Measurements from ENCODE around the gene C11orf16. TPM values are rescaled to one million over a fixed set of nuclear protein-coding genes. Genes with fewer than 3 reads are reported as not detected.
A peak's percentile ranks its signal among the peaks of the same experiment; 100 is the strongest.

The C11orf16 gene
- total RNA-seq, 1 donor from 2014 or later: not detected

DNA sequence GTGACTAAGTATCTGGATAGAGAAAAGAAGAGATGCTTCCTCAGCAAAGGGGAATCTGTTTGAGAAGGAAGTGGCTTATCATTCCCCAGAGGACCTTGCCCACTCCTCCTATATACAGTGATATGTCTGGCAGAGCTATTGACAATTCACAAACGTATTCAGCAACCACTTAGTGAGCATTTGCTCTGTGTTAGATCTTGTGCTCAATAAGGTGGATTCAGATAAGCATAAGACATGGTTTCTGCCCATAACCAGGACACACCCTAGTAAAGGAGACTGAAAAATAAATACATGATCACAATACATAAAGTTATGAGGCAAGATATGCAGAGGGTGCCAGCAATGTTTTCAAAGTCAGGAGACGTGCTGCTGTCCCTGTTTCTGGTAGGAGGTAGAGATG, 30.1 kb upstream of the C11orf16 start:
- Histone ChIP-seq H3K4me3 (ENCODE audit: low read length in 3 of 3) (peak overlapping the region in 2 of 3 donors; percentile 93), H3K9ac (ENCODE audit: low read depth in 1 of 3, low read length in 3 of 3) (peak overlapping the region; percentile 8 to 98 (median 96))

DNA sequence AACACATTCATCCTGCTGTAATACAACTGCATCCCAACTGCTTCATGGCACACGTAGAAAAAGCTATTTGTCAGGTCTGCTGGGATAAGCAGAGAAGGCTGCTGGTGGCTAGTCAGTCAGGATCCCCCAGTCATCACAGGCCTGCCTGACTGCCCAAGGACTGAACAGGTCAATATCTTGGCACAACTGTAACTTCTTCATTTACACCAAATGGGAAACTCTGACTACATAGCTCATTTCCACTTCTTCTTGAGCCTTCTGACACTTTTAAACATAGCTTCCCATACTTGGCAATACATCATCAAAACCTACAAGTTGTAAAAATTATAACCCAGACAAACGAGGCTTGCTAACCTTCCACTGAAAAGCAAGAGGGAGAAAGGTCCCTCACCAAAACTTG, 28.7 kb upstream of the C11orf16 start:
- H3K4me1 ChIP-seq (ENCODE audit: control insufficient read depth in 3 of 3, insufficient read depth in 3 of 3, low read length in 3 of 3): peaks cover 30 to 37% (median 33%) of the 10 kb centered on the region in 3 donors

More for the DNA sequence above, 30.1 kb upstream of the C11orf16 start:
- Histone ChIP-seq H3K4me1 (ENCODE audit: control insufficient read depth in 3 of 3, insufficient read depth in 3 of 3, low read length in 3 of 3) (peaks cover 30 to 37% (median 33%) of the 10 kb centered on the region in 3 donors), H3K9me3 (ENCODE audit: control insufficient read depth in 3 of 3, low read length in 3 of 3) (no peaks in the 10 kb centered on the region), H3K36me3 (ENCODE audit: control insufficient read depth in 3 of 3, insufficient read depth in 3 of 3, low read length in 3 of 3) (peaks cover 0 to 12% (median 6%) of the 10 kb centered on the region in 3 donors), H3K27me3 (ENCODE audit: control insufficient read depth in 3 of 3, insufficient read depth in 3 of 3, low read length in 3 of 3) (no peaks in the 10 kb centered on the region), H3K27ac (ENCODE audit: low read depth, low read length) (no peak overlapping the region)

DNA sequence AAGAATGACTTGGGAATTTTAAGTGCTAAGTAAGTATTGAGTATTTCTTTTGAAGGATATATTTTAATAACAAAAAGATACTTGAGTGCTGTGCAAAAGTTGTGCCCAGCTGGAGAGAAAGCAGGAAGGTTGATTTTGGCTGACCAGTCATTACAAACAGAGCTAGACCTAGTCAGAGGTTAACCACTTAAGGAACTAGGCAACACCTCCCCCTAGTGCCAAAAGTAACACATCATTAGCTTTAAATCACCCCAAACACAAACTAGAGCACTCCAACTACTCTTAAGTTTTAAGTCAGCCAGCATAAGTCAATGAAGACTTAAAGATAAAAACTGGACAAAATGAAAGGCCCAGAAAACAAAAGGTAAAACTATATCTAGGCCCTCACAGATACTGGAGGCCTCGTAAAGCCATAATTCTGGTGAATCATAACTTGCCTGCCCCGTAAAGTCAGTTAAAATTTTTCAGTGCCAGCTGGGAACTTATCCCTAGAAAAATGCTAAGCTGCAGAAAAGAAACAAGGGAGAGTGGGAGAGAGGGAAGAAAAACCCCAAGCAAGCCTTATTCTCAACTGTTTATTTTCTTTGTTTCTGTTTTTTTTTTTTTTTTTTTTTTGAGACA, 26.9 kb upstream of the C11orf16 start:
- no peaks in the 10 kb centered on the region for H3K27me3 ChIP-seq (ENCODE audit: control insufficient read depth in 3 of 3, insufficient read depth in 3 of 3, low read length in 3 of 3)
- peak overlapping the region; percentile 32 for H3K27ac ChIP-seq (ENCODE audit: low read depth, low read length)
- H3K9ac ChIP-seq (ENCODE audit: low read depth in 1 of 3, low read length in 3 of 3): peak overlapping the region; percentile 15 to 54 (median 26)
- peaks cover 21 to 25% (median 21%) of the 10 kb centered on the region in 3 donors for H3K4me1 ChIP-seq (ENCODE audit: control insufficient read depth in 3 of 3, insufficient read depth in 3 of 3, low read length in 3 of 3)
- H3K36me3 ChIP-seq (ENCODE audit: control insufficient read depth in 3 of 3, insufficient read depth in 3 of 3, low read length in 3 of 3): peaks cover 8 to 22% (median 10%) of the 10 kb centered on the region in 3 donors
- H3K9me3 ChIP-seq (ENCODE audit: control insufficient read depth in 3 of 3, low read length in 3 of 3): no peaks in the 10 kb centered on the region
- H3K4me3 ChIP-seq (ENCODE audit: low read length in 3 of 3): no peak overlapping the region

More for the DNA sequence above, 28.7 kb upstream of the C11orf16 start:
- Histone ChIP-seq H3K9ac (ENCODE audit: low read depth in 1 of 3, low read length in 3 of 3) (no peak overlapping the region), H3K4me3 (ENCODE audit: low read length in 3 of 3) (no peak overlapping the region), H3K9me3 (ENCODE audit: control insufficient read depth in 3 of 3, low read length in 3 of 3) (no peaks in the 10 kb centered on the region), H3K27ac (ENCODE audit: low read depth, low read length) (no peak overlapping the region), H3K27me3 (ENCODE audit: control insufficient read depth in 3 of 3, insufficient read depth in 3 of 3, low read length in 3 of 3) (no peaks in the 10 kb centered on the region), H3K36me3 (ENCODE audit: control insufficient read depth in 3 of 3, insufficient read depth in 3 of 3, low read length in 3 of 3) (peaks cover 0 to 17% (median 0%) of the 10 kb centered on the region in 3 donors)

DNA sequence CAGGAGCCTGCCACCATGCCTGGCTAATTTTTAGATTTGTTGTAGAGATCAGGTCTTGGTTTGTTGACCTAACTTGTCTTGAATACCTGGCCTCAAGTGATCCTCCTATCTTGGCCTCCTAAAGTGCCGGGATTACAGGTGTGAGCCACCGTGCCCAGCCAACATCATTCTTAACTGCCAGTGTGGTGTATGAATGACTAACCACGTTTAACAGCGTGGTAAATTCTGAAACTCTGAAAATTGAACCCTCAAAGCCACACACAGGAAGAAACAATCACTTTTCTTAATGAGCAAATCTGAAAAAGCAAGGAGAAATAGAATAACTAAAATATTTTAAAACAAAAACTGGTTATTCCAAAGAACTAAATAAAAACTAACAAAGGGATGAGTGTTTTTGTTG, 24.1 kb upstream of the C11orf16 start:
- no peak overlapping the region for H3K27ac ChIP-seq (ENCODE audit: low read depth, low read length)
- H3K4me1 ChIP-seq (ENCODE audit: control insufficient read depth in 3 of 3, insufficient read depth in 3 of 3, low read length in 3 of 3): peaks cover 6 to 9% (median 8%) of the 10 kb centered on the region in 3 donors
- H3K4me3 ChIP-seq (ENCODE audit: low read length in 3 of 3): no peak overlapping the region
- peaks cover 11 to 36% (median 29%) of the 10 kb centered on the region in 3 donors for H3K36me3 ChIP-seq (ENCODE audit: control insufficient read depth in 3 of 3, insufficient read depth in 3 of 3, low read length in 3 of 3)
- no peaks in the 10 kb centered on the region for H3K27me3 ChIP-seq (ENCODE audit: control insufficient read depth in 3 of 3, insufficient read depth in 3 of 3, low read length in 3 of 3)
- no peaks in the 10 kb centered on the region for H3K9me3 ChIP-seq (ENCODE audit: control insufficient read depth in 3 of 3, low read length in 3 of 3)
- H3K9ac ChIP-seq (ENCODE audit: low read depth in 1 of 3, low read length in 3 of 3): no peak overlapping the region

DNA sequence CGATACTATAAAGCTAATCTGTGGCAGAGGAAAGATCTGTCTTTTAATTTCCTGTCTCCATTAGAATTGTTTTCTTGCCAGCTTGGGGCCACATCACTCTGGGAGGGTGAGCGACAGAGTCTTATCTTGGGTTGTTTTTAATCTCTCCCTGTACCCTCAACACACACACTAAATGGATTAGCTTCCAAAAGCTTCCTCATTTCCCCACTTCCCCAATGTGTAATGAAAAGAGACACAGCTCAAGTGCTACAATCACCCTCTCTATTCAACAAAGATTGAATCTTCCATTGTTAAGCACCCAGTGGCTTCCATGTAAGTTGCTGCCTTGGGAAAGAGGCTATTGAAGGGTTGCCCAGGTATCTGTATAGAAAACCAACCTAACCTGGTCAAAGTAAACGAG, 16.1 kb upstream of the C11orf16 start:
- Histone ChIP-seq H3K27me3 (ENCODE audit: control insufficient read depth in 3 of 3, insufficient read depth in 3 of 3, low read length in 3 of 3) (no peaks in the 10 kb centered on the region), H3K4me3 (ENCODE audit: low read length in 3 of 3) (no peak overlapping the region), H3K27ac (ENCODE audit: low read depth, low read length) (no peak overlapping the region), H3K36me3 (ENCODE audit: control insufficient read depth in 3 of 3, insufficient read depth in 3 of 3, low read length in 3 of 3) (peaks cover 17 to 48% (median 43%) of the 10 kb centered on the region in 3 donors), H3K9me3 (ENCODE audit: control insufficient read depth in 3 of 3, low read length in 3 of 3) (no peaks in the 10 kb centered on the region), H3K4me1 (ENCODE audit: control insufficient read depth in 3 of 3, insufficient read depth in 3 of 3, low read length in 3 of 3) (no peaks in the 10 kb centered on the region), H3K9ac (ENCODE audit: low read depth in 1 of 3, low read length in 3 of 3) (no peak overlapping the region)

DNA sequence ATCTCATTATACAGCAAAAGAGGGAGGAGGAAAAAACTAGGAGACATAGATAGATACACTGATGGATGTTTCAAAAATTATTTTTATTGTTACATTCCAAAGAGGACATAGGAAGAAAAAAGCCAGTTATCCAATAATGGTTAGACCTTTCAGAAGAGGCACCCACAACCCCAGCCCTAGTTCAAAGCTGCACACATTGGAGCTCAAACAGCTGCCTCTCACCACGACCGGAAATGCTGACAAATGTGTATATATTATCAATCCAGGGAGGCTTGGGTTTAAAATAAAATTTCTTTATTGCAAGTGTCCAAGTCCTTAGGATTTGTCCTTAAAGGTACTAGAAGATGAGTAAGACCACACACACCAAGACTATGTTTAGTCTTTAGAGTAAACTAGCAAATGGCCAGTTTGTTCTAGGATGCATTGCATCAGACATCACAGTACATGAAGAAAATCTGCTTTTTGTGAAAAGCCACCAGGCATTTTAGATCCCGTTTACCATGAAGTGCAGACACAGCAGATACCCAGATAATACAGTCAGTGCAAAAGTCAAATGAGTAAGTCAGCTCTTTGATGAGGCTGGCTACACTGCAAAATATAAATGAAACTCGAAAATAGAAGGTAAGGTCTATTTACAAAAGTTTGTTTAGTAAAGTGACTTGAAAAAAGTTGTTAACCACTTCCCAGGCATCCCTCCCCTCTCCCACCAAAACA, 14.6 kb upstream of the C11orf16 start:
- Histone ChIP-seq H3K36me3 (ENCODE audit: control insufficient read depth in 3 of 3, insufficient read depth in 3 of 3, low read length in 3 of 3) (peaks cover 14 to 35% (median 30%) of the 10 kb centered on the region in 3 donors), H3K4me1 (ENCODE audit: control insufficient read depth in 3 of 3, insufficient read depth in 3 of 3, low read length in 3 of 3) (no peaks in the 10 kb centered on the region), H3K9me3 (ENCODE audit: control insufficient read depth in 3 of 3, low read length in 3 of 3) (no peaks in the 10 kb centered on the region), H3K27ac (ENCODE audit: low read depth, low read length) (no peak overlapping the region), H3K27me3 (ENCODE audit: control insufficient read depth in 3 of 3, insufficient read depth in 3 of 3, low read length in 3 of 3) (no peaks in the 10 kb centered on the region), H3K4me3 (ENCODE audit: low read length in 3 of 3) (no peak overlapping the region), H3K9ac (ENCODE audit: low read depth in 1 of 3, low read length in 3 of 3) (no peak overlapping the region)

DNA sequence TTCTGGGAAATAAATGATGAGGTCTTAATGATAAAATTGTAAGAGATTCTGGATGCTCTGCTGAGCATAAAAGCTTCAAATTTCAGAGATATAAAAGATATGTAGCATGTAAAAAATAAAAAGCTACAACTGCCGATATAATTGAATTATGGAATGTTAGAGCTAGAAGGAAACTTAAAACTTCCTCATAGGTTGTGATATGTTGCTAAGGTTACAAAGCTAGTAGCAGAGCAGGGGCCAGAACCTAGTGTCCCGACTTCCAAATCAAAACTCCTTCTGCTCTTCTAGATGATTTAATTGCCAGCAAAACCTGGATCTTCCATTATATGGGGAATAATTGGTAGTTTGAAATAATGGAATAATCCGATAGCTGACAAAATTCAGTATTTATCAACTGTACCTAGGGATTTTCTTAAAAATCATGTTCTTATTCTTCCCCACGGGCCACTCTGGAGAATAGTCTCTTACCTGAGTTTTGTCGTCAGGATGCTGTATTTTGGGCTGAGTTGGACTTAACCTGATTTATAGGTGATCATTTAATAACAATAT, 9.8 kb upstream of the C11orf16 start, which contains the start of gene ASCL3:
Gene ASCL3, minus strand, starts transcription at position 499 of the 549 bp plus-strand sequence. CDS start 4,855 bp downstream, outside the sequence.
- Histone ChIP-seq H3K36me3 (ENCODE audit: control insufficient read depth in 3 of 3, insufficient read depth in 3 of 3, low read length in 3 of 3) (peaks cover 5% of the 10 kb centered on the region in 3 donors), H3K4me1 (ENCODE audit: control insufficient read depth in 3 of 3, insufficient read depth in 3 of 3, low read length in 3 of 3) (no peaks in the 10 kb centered on the region), H3K9me3 (ENCODE audit: control insufficient read depth in 3 of 3, low read length in 3 of 3) (no peaks in the 10 kb centered on the region), H3K4me3 (ENCODE audit: low read length in 3 of 3) (no peak within 1 kb of the TSS), H3K9ac (ENCODE audit: low read depth in 1 of 3, low read length in 3 of 3) (no peak within 1 kb of the TSS), H3K27ac (ENCODE audit: low read depth, low read length) (no peak within 1 kb of the TSS), H3K27me3 (ENCODE audit: control insufficient read depth in 3 of 3, insufficient read depth in 3 of 3, low read length in 3 of 3) (no peaks in the 10 kb centered on the region)

DNA sequence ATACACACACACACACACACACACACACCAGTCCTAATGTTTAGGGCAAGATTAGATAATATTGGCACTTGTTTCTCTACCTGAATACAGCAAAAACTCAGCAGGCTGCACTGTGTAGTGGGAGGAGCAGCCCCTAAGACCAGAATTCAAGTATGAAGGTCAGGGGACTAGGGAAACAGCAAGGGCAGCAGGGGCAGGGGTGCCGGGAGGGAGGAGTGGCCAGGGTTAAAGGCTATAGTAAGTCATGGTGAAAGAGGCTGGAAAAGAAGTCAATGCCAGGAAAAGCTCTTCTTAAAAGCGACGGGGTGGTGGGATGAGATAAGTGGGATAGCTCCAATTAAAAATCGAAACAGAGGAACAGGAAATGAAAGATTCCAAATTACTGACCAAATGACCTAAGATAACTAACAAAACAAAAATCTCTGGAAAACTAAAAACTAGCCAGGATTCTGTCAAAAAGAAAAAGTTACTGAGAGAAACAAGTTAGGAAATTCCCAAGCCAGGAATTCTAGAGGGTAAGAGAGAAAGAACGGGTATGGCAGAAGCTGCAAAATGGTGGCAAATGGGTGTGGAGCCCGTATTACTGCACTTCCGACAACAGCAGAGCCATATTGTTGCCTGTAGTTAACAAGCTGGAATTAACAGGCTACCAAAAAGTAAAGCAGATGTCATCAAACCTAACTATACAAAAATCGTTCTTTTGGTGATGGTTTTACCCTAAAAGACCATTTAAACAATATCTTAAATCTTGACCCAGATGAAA, 8.8 kb upstream of the C11orf16 start:
- no peak overlapping the region for H3K27ac ChIP-seq (ENCODE audit: low read depth, low read length)
- no peaks in the 10 kb centered on the region for H3K36me3 ChIP-seq (ENCODE audit: control insufficient read depth in 3 of 3, insufficient read depth in 3 of 3, low read length in 3 of 3)

DNA sequence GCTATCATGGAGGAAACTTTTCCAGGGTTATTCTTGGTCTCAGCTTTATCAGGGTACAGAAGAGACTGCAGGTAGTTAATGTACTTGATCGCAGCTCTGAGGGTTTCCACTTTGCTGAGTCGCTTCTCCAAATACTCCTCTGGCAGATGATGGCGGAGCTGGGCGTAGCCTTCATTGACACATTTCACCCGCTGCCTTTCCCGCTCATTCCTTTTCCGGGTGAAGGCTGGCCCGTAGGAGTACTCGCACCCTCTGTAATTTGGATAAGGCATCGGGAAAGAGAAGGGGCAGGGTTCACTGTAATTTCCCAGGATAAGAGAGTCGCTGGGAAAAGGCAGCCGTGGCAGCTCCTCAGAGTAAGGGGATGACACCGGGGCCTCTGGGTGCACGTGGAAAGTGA, 4.9 kb upstream of the C11orf16 start:
- no peak overlapping the region for H3K9ac ChIP-seq (ENCODE audit: low read depth in 1 of 3, low read length in 3 of 3)
- H3K27ac ChIP-seq (ENCODE audit: low read depth, low read length): no peak overlapping the region
- no peaks in the 10 kb centered on the region for H3K4me1 ChIP-seq (ENCODE audit: control insufficient read depth in 3 of 3, insufficient read depth in 3 of 3, low read length in 3 of 3)
- no peak overlapping the region for H3K4me3 ChIP-seq (ENCODE audit: low read length in 3 of 3)
- H3K36me3 ChIP-seq (ENCODE audit: control insufficient read depth in 3 of 3, insufficient read depth in 3 of 3, low read length in 3 of 3): no peaks in the 10 kb centered on the region
- no peaks in the 10 kb centered on the region for H3K27me3 ChIP-seq (ENCODE audit: control insufficient read depth in 3 of 3, insufficient read depth in 3 of 3, low read length in 3 of 3)
- no peaks in the 10 kb centered on the region for H3K9me3 ChIP-seq (ENCODE audit: control insufficient read depth in 3 of 3, low read length in 3 of 3)

More for the DNA sequence above, 8.8 kb upstream of the C11orf16 start:
- Histone ChIP-seq H3K9me3 (ENCODE audit: control insufficient read depth in 3 of 3, low read length in 3 of 3) (no peaks in the 10 kb centered on the region), H3K27me3 (ENCODE audit: control insufficient read depth in 3 of 3, insufficient read depth in 3 of 3, low read length in 3 of 3) (no peaks in the 10 kb centered on the region), H3K9ac (ENCODE audit: low read depth in 1 of 3, low read length in 3 of 3) (no peak overlapping the region), H3K4me3 (ENCODE audit: low read length in 3 of 3) (no peak overlapping the region), H3K4me1 (ENCODE audit: control insufficient read depth in 3 of 3, insufficient read depth in 3 of 3, low read length in 3 of 3) (no peaks in the 10 kb centered on the region)

Data from skeletal muscle tissue (tissue), 4 donors.